Measurements from ENCODE around the gene CYP2C19. TPM values are rescaled to one million over a fixed set of nuclear protein-coding genes. Genes with fewer than 3 reads are reported as not detected.

The CYP2C19 gene
- not detected for total RNA-seq (2013)
- not detected for polyA plus RNA-seq
- not detected in 2 replicates for polyA minus RNA-seq
- total RNA-seq, result 0 to 0.92 (median 0) reads per million in 11 experiments

- no CpG with 5 or more reads among the region's 3 CpGs for WGBS (ENCODE audit: insufficient coverage)
Observed at GRCh38 chr10:94762393-94762792, at the start of gene CYP2C19. Gene CYP2C19, plus strand, starts transcription at chr10:94762681. Its CDS starts 25 bp downstream, at chr10:94762706.

GRCh38 chr10:94725871-94726270 lies 36.6 kb upstream of the CYP2C19 start:
- no peaks in the 10 kb centered on the region for H3K36me3 ChIP-seq (replicated peaks in 1 of 2; ENCODE audit: control insufficient read depth in 1 of 2, insufficient read depth in 2 of 2, low read length in 2 of 2)
- H3K27ac ChIP-seq (ENCODE audit: low read depth in 1 of 2, low read length in 2 of 2), result no peak overlapping the region
- no peaks in the 10 kb centered on the region for H3K79me2 ChIP-seq (ENCODE audit: insufficient read depth, low read length)
- no peak overlapping the region for H3K27ac Mint-ChIP-seq
- H3K4me2 ChIP-seq (replicated peaks; ENCODE audit: extremely low read depth, low read length, poor library complexity, severe bottlenecking), result no peak overlapping the region
- H3K27me3 ChIP-seq (ENCODE audit: control insufficient read depth in 2 of 2, insufficient read depth in 2 of 2, low read length in 2 of 2), result no peaks in the 10 kb centered on the region
- no peaks in the 10 kb centered on the region for H4K20me1 ChIP-seq (ENCODE audit: insufficient read depth, low read length)
- no peaks in the 10 kb centered on the region for H3K36me3 Mint-ChIP-seq
- no peaks in the 10 kb centered on the region for H3K9me3 ChIP-seq (replicated peaks in 1 of 2; ENCODE audit: control insufficient read depth in 1 of 2, insufficient read depth in 1 of 2, low read length in 2 of 2)
- peaks cover 0 to 5% (median under 1%) of the 10 kb centered on the region in 7 donors for H3K9me3 Mint-ChIP-seq
- no peak overlapping the region for H2AFZ ChIP-seq (ENCODE audit: insufficient read depth, low read depth, low read length, poor library complexity, severe bottlenecking)
- no peak overlapping the region for H3K4me3 ChIP-seq (replicated peaks in 1 of 3; ENCODE audit: low read depth in 2 of 3, low read length in 3 of 3)
- H3K4me3 Mint-ChIP-seq, result no peak overlapping the region
- no peaks in the 10 kb centered on the region for H3K4me1 ChIP-seq (ENCODE audit: control insufficient read depth in 1 of 2, insufficient read depth in 2 of 2, low read length in 2 of 2)
- intact Hi-C loops (cut with micrococcal nuclease), result no loop called here
- no peak for DNase-seq
- TF ChIP-seq, protein P1, sequence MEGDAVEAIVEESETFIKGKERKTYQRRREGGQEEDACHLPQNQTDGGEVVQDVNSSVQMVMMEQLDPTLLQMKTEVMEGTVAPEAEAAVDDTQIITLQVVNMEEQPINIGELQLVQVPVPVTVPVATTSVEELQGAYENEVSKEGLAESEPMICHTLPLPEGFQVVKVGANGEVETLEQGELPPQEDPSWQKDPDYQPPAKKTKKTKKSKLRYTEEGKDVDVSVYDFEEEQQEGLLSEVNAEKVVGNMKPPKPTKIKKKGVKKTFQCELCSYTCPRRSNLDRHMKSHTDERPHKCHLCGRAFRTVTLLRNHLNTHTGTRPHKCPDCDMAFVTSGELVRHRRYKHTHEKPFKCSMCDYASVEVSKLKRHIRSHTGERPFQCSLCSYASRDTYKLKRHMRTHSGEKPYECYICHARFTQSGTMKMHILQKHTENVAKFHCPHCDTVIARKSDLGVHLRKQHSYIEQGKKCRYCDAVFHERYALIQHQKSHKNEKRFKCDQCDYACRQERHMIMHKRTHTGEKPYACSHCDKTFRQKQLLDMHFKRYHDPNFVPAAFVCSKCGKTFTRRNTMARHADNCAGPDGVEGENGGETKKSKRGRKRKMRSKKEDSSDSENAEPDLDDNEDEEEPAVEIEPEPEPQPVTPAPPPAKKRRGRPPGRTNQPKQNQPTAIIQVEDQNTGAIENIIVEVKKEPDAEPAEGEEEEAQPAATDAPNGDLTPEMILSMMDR (IDR thresholded peaks at IDR 0.05), result no peak
- no peaks in the 10 kb centered on the region for H3K4me1 Mint-ChIP-seq
- no peak overlapping the region for H3K9ac ChIP-seq (ENCODE audit: insufficient read depth, low read length, poor library complexity, severe bottlenecking)
- no peaks in the 10 kb centered on the region for H3K27me3 Mint-ChIP-seq (ENCODE audit: low read depth in 3 of 3)

More at GRCh38 chr10:94762393-94762792, at the start of gene CYP2C19:
- Histone ChIP-seq H3K79me2 (ENCODE audit: insufficient read depth, low read length) (no peaks in the 10 kb centered on the region), H2AFZ (ENCODE audit: insufficient read depth, low read depth, low read length, poor library complexity, severe bottlenecking) (no peak within 1 kb of the TSS), H3K4me1 (ENCODE audit: control insufficient read depth in 1 of 2, insufficient read depth in 2 of 2, low read length in 2 of 2) (no peaks in the 10 kb centered on the region), H3K9me3 (replicated peaks in 1 of 2; ENCODE audit: control insufficient read depth in 1 of 2, insufficient read depth in 1 of 2, low read length in 2 of 2) (peaks cover 4 to 14% of the 10 kb centered on the region in 2 donors), H3K9ac (ENCODE audit: insufficient read depth, low read length, poor library complexity, severe bottlenecking) (no peak within 1 kb of the TSS), H3K36me3 (replicated peaks in 1 of 2; ENCODE audit: control insufficient read depth in 1 of 2, insufficient read depth in 2 of 2, low read length in 2 of 2) (no peaks in the 10 kb centered on the region), H4K20me1 (ENCODE audit: insufficient read depth, low read length) (no peaks in the 10 kb centered on the region), H3K27me3 (ENCODE audit: control insufficient read depth in 2 of 2, insufficient read depth in 2 of 2, low read length in 2 of 2) (no peaks in the 10 kb centered on the region), H3K4me3 (replicated peaks in 1 of 3; ENCODE audit: low read depth in 2 of 3, low read length in 3 of 3) (no peak within 1 kb of the TSS), H3K27ac (ENCODE audit: low read depth in 1 of 2, low read length in 2 of 2) (no peak within 1 kb of the TSS), H3K4me2 (replicated peaks; ENCODE audit: extremely low read depth, low read length, poor library complexity, severe bottlenecking) (no peak within 1 kb of the TSS)
- Mint-ChIP-seq H3K4me3 (no peak within 1 kb of the TSS), H3K9me3 (peaks cover 0 to 11% (median 2%) of the 10 kb centered on the region in 7 donors), H3K36me3 (no peaks in the 10 kb centered on the region), H3K4me1 (no peaks in the 10 kb centered on the region), H3K27me3 (ENCODE audit: low read depth in 3 of 3) (peaks cover 0 to 1% (median 0%) of the 10 kb centered on the region in 3 donors), H3K27ac (no peak within 1 kb of the TSS)
- DNase-seq, result no peak
- TF ChIP-seq, protein P1 (IDR thresholded peaks at IDR 0.05), result no peak
- intact Hi-C loops (cut with micrococcal nuclease), result no loop called here
